Sigmoid colon (tissue), 7 donors: Measurements from ENCODE around the gene PSMB1. TPM values are rescaled to one million over a fixed set of nuclear protein-coding genes. Genes with fewer than 3 reads are reported as not detected.
"Not testable (repeated sequence)": the region's sequence is repeated elsewhere in the genome, so short reads cannot be mapped to it uniquely, and the experiment has no call there.

Experiments
- DNase-seq: peaks from one replicate; pipeline ENCODE4 v3.0.0-alpha.2; 2019
- H3K27ac ChIP-seq, 4 donors: fragments of 200-600 bp; sonication (generic); one replicate each; pipeline ENCODE4 v1.5.1; 2016 to 2019; ENCODE audit warnings: mild to moderate bottlenecking in 1 of 4
- H3K27me3 ChIP-seq, 3 donors: fragments of 200-600 bp; sonication (generic); one replicate each; pipeline ENCODE4 v1.5.1; 2019; ENCODE audit warnings: mild to moderate bottlenecking in 1 of 3
- H3K36me3 ChIP-seq, 4 donors: fragments of 200-600 bp; sonication (generic); one replicate each; pipeline ENCODE4 v1.5.1; 2016 to 2019
- H3K4me1 ChIP-seq, 4 donors: fragments of 200-600 bp; sonication (generic); one replicate each; pipeline ENCODE4 v1.5.1; 2017 to 2019
- H3K4me3 ChIP-seq, 4 donors: fragments of 200-600 bp; sonication (generic); one replicate each; pipeline ENCODE4 v1.5.1; 2017 to 2019; ENCODE audit warnings: mild to moderate bottlenecking in 2 of 4, moderate library complexity in 1 of 4
- H3K9me3 ChIP-seq, 4 donors: fragments of 200-600 bp in 3 of 4; sonication (generic) in 3 of 4; one replicate each; pipeline versions ENCODE4 v1.5.1 to v1.6.1; 2013 to 2019
- CTCF ChIP-seq, 4 experiments: fragments of 450-650 bp in 3 of 4; fragments of 200-600 bp in 1 of 4; IDR thresholded peaks; one replicate each; pipeline ENCODE4 v1.5.1; 2016 to 2019; ENCODE audit warnings: antibody characterized with exemption in 4 of 4, mild to moderate bottlenecking in 3 of 4, moderate library complexity in 2 of 4
- EP300 ChIP-seq, 4 donors: sonication (generic); formaldehyde crosslinking; IDR thresholded peaks; one replicate each; pipeline ENCODE4 v1.6.1; 2017; ENCODE audit warnings: antibody characterized with exemption in 4 of 4
- POLR2A ChIP-seq, 2 donors: fragments of 450-650 bp; IDR thresholded peaks; one replicate each; pipeline ENCODE4 v1.6.1; 2016; ENCODE audit warnings: antibody characterized with exemption in 2 of 2, mild to moderate bottlenecking in 2 of 2, moderate library complexity in 2 of 2
- POLR2AphosphoS5 ChIP-seq, 4 donors: sonication (generic); formaldehyde crosslinking; IDR thresholded peaks; one replicate each; pipeline ENCODE4 v1.6.1; 2017; ENCODE audit warnings: antibody characterized with exemption in 4 of 4
- WGBS, 2 donors: extraction: QIAGEN DNeasy Blood & Tissue Kit; methylation state at CpG; one replicate each; pipeline ENCODE4 v1.1.7; 2013; 5-methylcytosine and 5-hydroxymethylcytosine counted together
- intact Hi-C: fragments of 100-400 bp; cut with DNase I; formaldehyde crosslinking; loops from one replicate; pipeline ENCODE4 v1.15.1; 2023
- polyA plus RNA-seq, 3 donors: library from polyadenylated mRNA; stranded (reverse); fragments of 200-250 nt; gene quantifications; one replicate each; pipeline ENCODE4 v1.2.3, GENCODE V29; 2013
- total RNA-seq, 4 donors: library from RNA; depleted of rRNA; stranded (reverse); fragments of >200 nt; gene quantifications; one replicate each; pipeline ENCODE4 v1.1.0, GENCODE V29; 2016
- donor health status: healthy with polysubstance abuse.
- donor health status: Bipolar disorder and iron deficiency.
- donor health status: healthy.

Gene PSMB1
- total and polyA plus RNA-seq, 7 donors = 142 to 287 (median 265) TPM

GRCh38 chr6:170532867-170533488 lies 20.1 kb downstream of the PSMB1 start:
- Histone ChIP-seq H3K9me3 (no peaks in the 10 kb centered on the region), H3K4me1 (no peaks in the 10 kb centered on the region), H3K27ac (no peak overlapping the region), H3K27me3 (no peaks in the 10 kb centered on the region), H3K36me3 (peaks cover 26 to 61% (median 37%) of the 10 kb centered on the region in 4 donors), H3K4me3 (no peak overlapping the region)
- intact Hi-C loops = no loop called here
- TF ChIP-seq EP300 (IDR thresholded peaks at IDR 0.05) = no peak
- no peak for TF ChIP-seq CTCF (IDR thresholded peaks at IDR 0.05)
- no peak for TF ChIP-seq POLR2A (IDR thresholded peaks at IDR 0.05)
- no peak for TF ChIP-seq POLR2AphosphoS5 (IDR thresholded peaks at IDR 0.05)
- 86 to 87% methylated on average over 7 of the region's 7 CpGs for WGBS, 2 donors
- no peak for DNase-seq

GRCh38 chr6:170529839-170530469 lies 23.2 kb downstream of the PSMB1 start:
- Histone ChIP-seq H3K27me3 (no peaks in the 10 kb centered on the region), H3K4me3 (no peak overlapping the region), H3K4me1 (no peaks in the 10 kb centered on the region), H3K27ac (no peak overlapping the region), H3K9me3 (no peaks in the 10 kb centered on the region), H3K36me3 (peaks cover 4 to 31% (median 9%) of the 10 kb centered on the region in 4 donors)
- peak; percentile 83 for DNase-seq
- TF ChIP-seq CTCF (IDR thresholded peaks at IDR 0.05) (peak; percentile 18 to 88 (median 64)), POLR2AphosphoS5 (IDR thresholded peaks at IDR 0.05) (no peak), POLR2A (IDR thresholded peaks at IDR 0.05) (no peak)
- intact Hi-C loops = loop anchor here (2.0 to 5.0 kb wide), 2 partner anchors 698 to 739 kb away; no protein-coding TSS in a partner anchor
- WGBS, 2 donors = 51 to 60% methylated on average over 5 of the region's 5 CpGs

- DNase-seq, H3K9me3 ChIP-seq, H3K27me3 ChIP-seq, H3K4me3 ChIP-seq, H3K27ac ChIP-seq, H3K4me1 ChIP-seq: not testable (repeated sequence)
- peaks cover 0 to 11% (median 3%) of the 10 kb centered on the region in 4 donors for H3K36me3 ChIP-seq
- intact Hi-C loops = loop anchor here (5.0 kb wide), 1 partner anchor 696 kb away; no protein-coding TSS in a partner anchor
- WGBS, 2 donors = 93 to 95% methylated on average over 5 of the region's 5 CpGs
These were observed 25.1 kb downstream of the PSMB1 start for GRCh38 chr6:170527995-170528394.

- no peak for DNase-seq
- Histone ChIP-seq H3K4me3 (no peak overlapping the region), H3K36me3 (no peaks in the 10 kb centered on the region), H3K4me1 (no peaks in the 10 kb centered on the region), H3K27ac (no peak overlapping the region), H3K27me3 (no peaks in the 10 kb centered on the region), H3K9me3 (no peaks in the 10 kb centered on the region)
- WGBS, 2 donors = 74 to 76% methylated on average over 7 of the region's 7 CpGs
- intact Hi-C loops = loop anchor here (5.0 kb wide), 1 partner anchor 693 kb away; no protein-coding TSS in a partner anchor
- no peak for TF ChIP-seq POLR2AphosphoS5 (IDR thresholded peaks at IDR 0.05)
These were observed 27.3 kb downstream of the PSMB1 start for GRCh38 chr6:170525795-170526194.

- no peaks in the 10 kb centered on the region for H3K27me3 ChIP-seq
- DNase-seq = no peak
- H3K9me3 ChIP-seq = no peaks in the 10 kb centered on the region
- H3K4me1 ChIP-seq = no peaks in the 10 kb centered on the region
- TF ChIP-seq EP300 (IDR thresholded peaks at IDR 0.05) (no peak), CTCF (IDR thresholded peaks at IDR 0.05) (no peak), POLR2A (IDR thresholded peaks at IDR 0.05) (no peak), POLR2AphosphoS5 (IDR thresholded peaks at IDR 0.05) (no peak)
- H3K36me3 ChIP-seq = no peaks in the 10 kb centered on the region
- H3K4me3 ChIP-seq = no peak overlapping the region
- H3K27ac ChIP-seq = no peak overlapping the region
- intact Hi-C loops = no loop called here
- WGBS, 2 donors = 80 to 85% methylated on average over 5 of the region's 5 CpGs
These were observed 29.0 kb downstream of the PSMB1 start for GRCh38 chr6:170524172-170524502.
